Measurements from ENCODE around the gene TECPR1. TPM values are rescaled to one million over a fixed set of nuclear protein-coding genes. Genes with fewer than 3 reads are reported as not detected.

TECPR1 gene
- total and polyA plus RNA-seq, 2 donors (not counting 1 experiment from before 2014, with no cell fraction given), result 3.7 to 39.0 TPM

- DNase-seq (ENCODE audit: low read depth in 2 of 2), result peak; percentile 63 to 72
Measured at GRCh38 chr7:98168181-98168903, 83.7 kb downstream of the TECPR1 start.

GRCh38 chr7:98167653-98168052, 84.4 kb downstream of the TECPR1 start:
- Histone ChIP-seq H2AFZ (ENCODE audit: low read length) (no peak overlapping the region), H3K36me3 (ENCODE audit: control insufficient read depth, insufficient read depth, low read length) (no peaks in the 10 kb centered on the region), H4K20me1 (ENCODE audit: control insufficient read depth, extremely low read depth, insufficient read depth, low read length) (no peaks in the 10 kb centered on the region), H3K4me1 (ENCODE audit: control insufficient read depth, extremely low read depth, insufficient read depth, low read length) (no peaks in the 10 kb centered on the region), H3K27ac (ENCODE audit: insufficient read depth, low read length) (no peak overlapping the region), H3K27me3 (ENCODE audit: control insufficient read depth, insufficient read depth, low read length) (no peaks in the 10 kb centered on the region), H3K4me3 (replicated peaks in 1 of 4; ENCODE audit: control extremely low read depth in 1 of 4, insufficient read depth in 1 of 4, low read depth in 3 of 4, low read length in 4 of 4) (no peak overlapping the region), H3K79me2 (ENCODE audit: control insufficient read depth, insufficient read depth, low read length) (no peaks in the 10 kb centered on the region), H3K9me3 (ENCODE audit: control insufficient read depth, insufficient read depth, low read depth, low read length) (no peaks in the 10 kb centered on the region), H3K9ac (ENCODE audit: insufficient read depth, low read length) (no peak overlapping the region), H3K4me2 (ENCODE audit: extremely low read depth, insufficient read depth, low read length) (no peak overlapping the region)
- no peak for DNase-seq (ENCODE audit: low read depth in 2 of 2)
- TF ChIP-seq CTCF (conservative IDR thresholded peaks at IDR 0.05 in 1 of 2, IDR thresholded peaks at IDR 0.05 in 1 of 2; ENCODE audit: low read depth in 1 of 2, low read length in 2 of 2) (no peak), EZH2 (IDR thresholded peaks at IDR 0.05; ENCODE audit: low read length, missing control alignments) (no peak)

More at GRCh38 chr7:98168181-98168903, 83.7 kb downstream of the TECPR1 start:
- no peaks in the 10 kb centered on the region for H3K4me1 ChIP-seq (ENCODE audit: control insufficient read depth, extremely low read depth, insufficient read depth, low read length)
- no peak overlapping the region for H3K27ac ChIP-seq (ENCODE audit: insufficient read depth, low read length)
- no peak overlapping the region for H3K9ac ChIP-seq (ENCODE audit: insufficient read depth, low read length)
- no peak overlapping the region for H3K4me3 ChIP-seq (replicated peaks in 1 of 4; ENCODE audit: control extremely low read depth in 1 of 4, insufficient read depth in 1 of 4, low read depth in 3 of 4, low read length in 4 of 4)
- no peaks in the 10 kb centered on the region for H3K27me3 ChIP-seq (ENCODE audit: control insufficient read depth, insufficient read depth, low read length)
- H2AFZ ChIP-seq (ENCODE audit: low read length), result no peak overlapping the region
- H3K79me2 ChIP-seq (ENCODE audit: control insufficient read depth, insufficient read depth, low read length), result no peaks in the 10 kb centered on the region
- H3K4me2 ChIP-seq (ENCODE audit: extremely low read depth, insufficient read depth, low read length), result no peak overlapping the region
- H3K36me3 ChIP-seq (ENCODE audit: control insufficient read depth, insufficient read depth, low read length), result no peaks in the 10 kb centered on the region
- H4K20me1 ChIP-seq (ENCODE audit: control insufficient read depth, extremely low read depth, insufficient read depth, low read length), result no peaks in the 10 kb centered on the region
- TF ChIP-seq CTCF (conservative IDR thresholded peaks at IDR 0.05 in 1 of 2, IDR thresholded peaks at IDR 0.05 in 1 of 2; ENCODE audit: low read depth in 1 of 2, low read length in 2 of 2) (peak; percentile 85 to 91), EZH2 (IDR thresholded peaks at IDR 0.05; ENCODE audit: low read length, missing control alignments) (no peak)
- no peaks in the 10 kb centered on the region for H3K9me3 ChIP-seq (ENCODE audit: control insufficient read depth, insufficient read depth, low read depth, low read length)

GRCh38 chr7:98166668-98166970, 85.4 kb downstream of the TECPR1 start:
- Histone ChIP-seq H3K27me3 (ENCODE audit: control insufficient read depth, insufficient read depth, low read length) (no peaks in the 10 kb centered on the region), H3K4me1 (ENCODE audit: control insufficient read depth, extremely low read depth, insufficient read depth, low read length) (no peaks in the 10 kb centered on the region), H3K4me2 (ENCODE audit: extremely low read depth, insufficient read depth, low read length) (no peak overlapping the region), H3K36me3 (ENCODE audit: control insufficient read depth, insufficient read depth, low read length) (no peaks in the 10 kb centered on the region), H3K27ac (ENCODE audit: insufficient read depth, low read length) (no peak overlapping the region), H2AFZ (ENCODE audit: low read length) (no peak overlapping the region), H3K9ac (ENCODE audit: insufficient read depth, low read length) (no peak overlapping the region), H3K9me3 (ENCODE audit: control insufficient read depth, insufficient read depth, low read depth, low read length) (no peaks in the 10 kb centered on the region), H3K4me3 (replicated peaks in 1 of 4; ENCODE audit: control extremely low read depth in 1 of 4, insufficient read depth in 1 of 4, low read depth in 3 of 4, low read length in 4 of 4) (no peak overlapping the region), H4K20me1 (ENCODE audit: control insufficient read depth, extremely low read depth, insufficient read depth, low read length) (no peaks in the 10 kb centered on the region), H3K79me2 (ENCODE audit: control insufficient read depth, insufficient read depth, low read length) (no peaks in the 10 kb centered on the region)
- TF ChIP-seq CTCF (conservative IDR thresholded peaks at IDR 0.05 in 1 of 2, IDR thresholded peaks at IDR 0.05 in 1 of 2; ENCODE audit: low read depth in 1 of 2, low read length in 2 of 2) (no peak), EZH2 (IDR thresholded peaks at IDR 0.05; ENCODE audit: low read length, missing control alignments) (no peak)
- DNase-seq (ENCODE audit: low read depth in 2 of 2), result no peak
